Naive thymus-derived CD4-positive, alpha-beta T cell (primary cell): ENCODE results near the gene ACAA1. TPM values are rescaled to one million over a fixed set of nuclear protein-coding genes. Genes with fewer than 3 reads are reported as not detected.

Source experiments
- ATAC-seq: fragments of 150-1000 bp; cut with Tn5 transposase; 2 replicates; pipeline ENCODE4 v1.10.0; 2021; ENCODE audit warnings: mild to moderate bottlenecking, moderate library complexity
- CTCF ChIA-PET: fragments of 350-600 bp; sonication (Branson Sonifier 250); formaldehyde crosslinking; loops from one replicate; lab custom pipeline; 2021; ENCODE audit warnings: antibody characterized with exemption; lab: Charles Lee
- POLR2A ChIA-PET: fragments of 350-600 bp; sonication (Branson Sonifier 250); formaldehyde crosslinking; loops from one replicate; lab custom pipeline; 2021; ENCODE audit warnings: antibody characterized with exemption, inconsistent platforms; lab: Charles Lee
- DNase-seq, 9 donors: peaks; one replicate each; pipeline versions ENCODE4 v3.0.0 to v3.0.0-alpha.2; 2020 to 2022; ENCODE audit warnings: mixed read lengths in 1 of 9
- H3K27ac ChIP-seq: one replicate; pipeline ENCODE4 v1.7.0; 2013; ENCODE audit warnings: mild to moderate bottlenecking, low read depth, low read length, moderate library complexity
- H3K27me3 ChIP-seq, 2 donors: one replicate each; pipeline ENCODE4 v1.7.0; 2013; ENCODE audit warnings: low read length in 2 of 2, mild to moderate bottlenecking in 2 of 2, moderate library complexity in 2 of 2; ENCODE audit not compliant: control insufficient read depth in 2 of 2, insufficient read depth in 2 of 2
- H3K36me3 ChIP-seq, 3 experiments: 1 replicate in 2 of 3; 2 replicates in 1 of 3; pipeline ENCODE4 v1.7.0; 2013; ENCODE audit warnings: low read length in 3 of 3, mild to moderate bottlenecking in 3 of 3, moderate library complexity in 1 of 3; ENCODE audit not compliant: insufficient read depth in 3 of 3, control insufficient read depth in 2 of 3
- H3K4me1 ChIP-seq, 2 donors: one replicate each; pipeline ENCODE4 v1.7.0; 2013; ENCODE audit warnings: low read length in 2 of 2, mild to moderate bottlenecking in 2 of 2, moderate library complexity in 1 of 2; ENCODE audit not compliant: control insufficient read depth in 2 of 2, insufficient read depth in 2 of 2
- H3K4me3 ChIP-seq: 2 replicates; pipeline ENCODE4 v1.7.0; 2013; ENCODE audit warnings: mild to moderate bottlenecking, low read length
- H3K9me3 ChIP-seq, 3 experiments: 1 replicate in 2 of 3; 2 replicates in 1 of 3; pipeline ENCODE4 v1.7.0; 2013; ENCODE audit warnings: low read length in 3 of 3; ENCODE audit not compliant: control insufficient read depth in 2 of 3
- H3K27ac Mint-ChIP-seq, 9 donors: one replicate each; pipeline ENCODE4 v1.8.0; 2020 to 2022; ENCODE audit warnings: mixed read lengths in 9 of 9, mild to moderate bottlenecking in 8 of 9, moderate library complexity in 5 of 9, inconsistent platforms in 2 of 9
- H3K27me3 Mint-ChIP-seq, 5 donors: one replicate each; pipeline ENCODE4 v1.8.0; 2021 to 2022; ENCODE audit warnings: mixed read lengths in 5 of 5, mild to moderate bottlenecking in 1 of 5
- H3K36me3 Mint-ChIP-seq, 5 donors: one replicate each; pipeline ENCODE4 v1.8.0; 2020 to 2022; ENCODE audit warnings: mixed read lengths in 5 of 5, mild to moderate bottlenecking in 3 of 5, inconsistent platforms in 1 of 5
- H3K4me1 Mint-ChIP-seq, 7 donors: one replicate each; pipeline ENCODE4 v1.8.0; 2020 to 2022; ENCODE audit warnings: mixed read lengths in 7 of 7, mild to moderate bottlenecking in 3 of 7, inconsistent platforms in 1 of 7
- H3K4me3 Mint-ChIP-seq, 10 donors: one replicate each; pipeline ENCODE4 v1.8.0; 2020 to 2022; ENCODE audit warnings: mild to moderate bottlenecking in 10 of 10, mixed read lengths in 10 of 10, moderate library complexity in 6 of 10, inconsistent platforms in 2 of 10
- H3K9me3 Mint-ChIP-seq, 11 donors: one replicate each; pipeline ENCODE4 v1.8.0; 2020 to 2022; ENCODE audit warnings: mixed read lengths in 11 of 11, mild to moderate bottlenecking in 4 of 11, inconsistent platforms in 1 of 11, moderate library complexity in 1 of 11
- intact Hi-C, 2 donors: fragments of 100-400 bp; cut with micrococcal nuclease; formaldehyde crosslinking; loops; one replicate each; pipeline ENCODE4 v1.15.1; 2023
- polyA plus RNA-seq, 2 donors: library from polyadenylated mRNA; unstranded; fragments of 300-500 nt; fragmentation: Illumina TruSeq; gene quantifications; one replicate each; pipeline ENCODE4 v1.2.3, GENCODE V29; 2021
- total RNA-seq, 6 experiments: library from RNA in 5 of 6; stranded (reverse) in 5 of 6; gene quantifications; 1 replicate in 5 of 6; 2 replicates in 1 of 6; pipeline ENCODE4 v1.2.3 and lab custom pipeline; 2021 to 2026

The ACAA1 gene
- total and polyA plus RNA-seq, 7 experiments from 2014 or later = 64.4 to 129 (median 90.1) TPM

- H3K27me3 ChIP-seq = no peaks in the 10 kb centered on the region
- ChIA-PET POLR2A (no interaction called here), CTCF (no interaction called here)
- intact Hi-C loops = no loop called here
- H3K4me3 ChIP-seq = no peak overlapping the region
- Mint-ChIP-seq H3K9me3 (peaks cover 0 to 3% (median 0%) of the 10 kb centered on the region in 11 donors), H3K27ac (no peak overlapping the region), H3K36me3 (no peaks in the 10 kb centered on the region), H3K4me3 (no peak overlapping the region), H3K27me3 (no peaks in the 10 kb centered on the region), H3K4me1 (peaks cover 0 to 9% (median 0%) of the 10 kb centered on the region in 7 donors)
- H3K4me1 ChIP-seq = no peaks in the 10 kb centered on the region
- H3K36me3 ChIP-seq = no peaks in the 10 kb centered on the region
- DNase-seq = no peak
- no peak overlapping the region for H3K27ac ChIP-seq
- H3K9me3 ChIP-seq = no peaks in the 10 kb centered on the region
- no peak for ATAC-seq
Observed at GRCh38 chr3:38111696-38112377, 25.1 kb downstream of the ACAA1 start.

DNA sequence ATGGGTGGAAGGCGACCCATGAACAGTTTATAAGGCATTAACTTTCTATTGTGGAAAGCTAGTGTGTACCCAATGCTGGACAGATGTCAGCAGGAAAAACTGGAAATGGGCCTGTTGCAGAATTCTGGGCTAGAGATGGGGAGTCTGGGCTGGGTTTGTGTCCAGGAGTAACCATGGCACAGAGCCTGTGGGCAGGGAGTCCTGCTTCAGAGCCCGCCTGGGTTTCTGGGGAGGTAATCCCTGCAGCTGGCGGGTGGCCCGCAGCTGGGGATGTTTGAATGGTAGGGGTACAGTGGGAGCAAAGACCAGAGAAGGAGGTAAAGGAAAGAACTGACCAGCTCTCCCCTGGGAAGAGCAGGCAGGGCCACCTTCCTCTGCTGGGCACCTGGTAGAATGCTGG is 25.7 kb downstream of the ACAA1 start:
- Histone ChIP-seq H3K4me3 (no peak overlapping the region), H3K36me3 (no peaks in the 10 kb centered on the region), H3K4me1 (no peaks in the 10 kb centered on the region), H3K9me3 (no peaks in the 10 kb centered on the region), H3K27me3 (no peaks in the 10 kb centered on the region), H3K27ac (no peak overlapping the region)
- H3K27ac Mint-ChIP-seq = peak overlapping the region in 1 of 9 donors; percentile 62
- DNase-seq (no peak), ATAC-seq (no peak)
- H3K4me1 Mint-ChIP-seq = peaks cover 0 to 9% (median 0%) of the 10 kb centered on the region in 7 donors
- ChIA-PET CTCF (no interaction called here), POLR2A (no interaction called here)
- intact Hi-C loops = no loop called here
- no peaks in the 10 kb centered on the region for H3K27me3 Mint-ChIP-seq
- peaks cover 0 to 3% (median 0%) of the 10 kb centered on the region in 11 donors for H3K9me3 Mint-ChIP-seq
- no peak overlapping the region for H3K4me3 Mint-ChIP-seq
- H3K36me3 Mint-ChIP-seq = no peaks in the 10 kb centered on the region

GRCh38 chr3:38110314-38111050 is 26.4 kb downstream of the ACAA1 start:
- H3K27ac Mint-ChIP-seq = peak overlapping the region in 1 of 9 donors; percentile 9
- H3K4me3 Mint-ChIP-seq = no peak overlapping the region
- Histone ChIP-seq H3K9me3 (no peaks in the 10 kb centered on the region), H3K36me3 (no peaks in the 10 kb centered on the region), H3K27me3 (no peaks in the 10 kb centered on the region), H3K27ac (no peak overlapping the region), H3K4me3 (no peak overlapping the region), H3K4me1 (no peaks in the 10 kb centered on the region)
- H3K27me3 Mint-ChIP-seq = peaks cover 0 to 3% (median 0%) of the 10 kb centered on the region in 5 donors
- no peak for ATAC-seq
- ChIA-PET CTCF (no interaction called here), POLR2A (no interaction called here)
- no peak for DNase-seq
- H3K4me1 Mint-ChIP-seq = peaks cover 0 to 9% (median 0%) of the 10 kb centered on the region in 7 donors
- intact Hi-C loops = no loop called here
- H3K36me3 Mint-ChIP-seq = peaks cover 0 to 5% (median 3%) of the 10 kb centered on the region in 5 donors
- peaks cover 0 to 7% (median 4%) of the 10 kb centered on the region in 11 donors for H3K9me3 Mint-ChIP-seq

GRCh38 chr3:38109580-38110313 is 27.2 kb downstream of the ACAA1 start:
- POLR2A ChIA-PET = no interaction called here
- Mint-ChIP-seq H3K4me3 (no peak overlapping the region), H3K27me3 (peaks cover 0 to 8% (median 0%) of the 10 kb centered on the region in 5 donors), H3K9me3 (peaks cover 0 to 13% (median 8%) of the 10 kb centered on the region in 11 donors), H3K36me3 (peaks cover 0 to 11% (median 8%) of the 10 kb centered on the region in 5 donors), H3K27ac (no peak overlapping the region), H3K4me1 (peaks cover 0 to 9% (median 0%) of the 10 kb centered on the region in 7 donors)
- H3K27ac ChIP-seq = no peak overlapping the region
- no peaks in the 10 kb centered on the region for H3K27me3 ChIP-seq
- ATAC-seq (no peak), DNase-seq (no peak)
- CTCF ChIA-PET = no interaction called here
- no peaks in the 10 kb centered on the region for H3K4me1 ChIP-seq
- no peaks in the 10 kb centered on the region for H3K36me3 ChIP-seq
- no peak overlapping the region for H3K4me3 ChIP-seq
- no peaks in the 10 kb centered on the region for H3K9me3 ChIP-seq
- intact Hi-C loops = no loop called here

GRCh38 chr3:38108649-38109579 is 28.0 kb downstream of the ACAA1 start:
- POLR2A ChIA-PET = no interaction called here
- Mint-ChIP-seq H3K27me3 (peaks cover 0 to 11% (median 0%) of the 10 kb centered on the region in 5 donors), H3K9me3 (peaks cover 0 to 16% (median 6%) of the 10 kb centered on the region in 11 donors), H3K4me1 (peaks cover 0 to 8% (median 0%) of the 10 kb centered on the region in 7 donors), H3K27ac (no peak overlapping the region), H3K4me3 (no peak overlapping the region), H3K36me3 (peaks cover 0 to 11% (median 8%) of the 10 kb centered on the region in 5 donors)
- Histone ChIP-seq H3K4me1 (no peaks in the 10 kb centered on the region), H3K9me3 (no peaks in the 10 kb centered on the region), H3K27me3 (no peaks in the 10 kb centered on the region), H3K4me3 (no peak overlapping the region), H3K36me3 (no peaks in the 10 kb centered on the region), H3K27ac (no peak overlapping the region)
- CTCF ChIA-PET = no interaction called here
- ATAC-seq (peak; percentile 49), DNase-seq (no peak)
- intact Hi-C loops = no loop called here
